Activated CD4-positive, CD25-positive, alpha-beta regulatory T cell treated with anti-CD3 and anti-CD28 coated beads, Interleukin-2, amount 50 U/mL, for 16 hours (primary cell): ENCODE results near the gene PATE1.
"Not testable (repeated sequence)": the region's sequence is repeated elsewhere in the genome, so short reads cannot be mapped to it uniquely, and the experiment has no call there.

Source experiments
- DNase-seq: peaks from one replicate; pipeline ENCODE4 v3.0.0-alpha.2; 2020; ENCODE audit warnings: low read depth, low spot score

PATE1 gene, protein sequence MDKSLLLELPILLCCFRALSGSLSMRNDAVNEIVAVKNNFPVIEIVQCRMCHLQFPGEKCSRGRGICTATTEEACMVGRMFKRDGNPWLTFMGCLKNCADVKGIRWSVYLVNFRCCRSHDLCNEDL

GRCh38 chr11:125745979-125746378 is at the start of gene PATE1:
TSS of gene PATE1 (plus strand) at chr11:125746279. CDS start at chr11:125746305, 26 bp downstream.
- DNase-seq = no peak

GRCh38 chr11:125701018-125701610 is 45.0 kb upstream of the PATE1 start:
- no peak for DNase-seq

GRCh38 chr11:125701858-125702621 is 44.0 kb upstream of the PATE1 start:
- no peak for DNase-seq

DNA sequence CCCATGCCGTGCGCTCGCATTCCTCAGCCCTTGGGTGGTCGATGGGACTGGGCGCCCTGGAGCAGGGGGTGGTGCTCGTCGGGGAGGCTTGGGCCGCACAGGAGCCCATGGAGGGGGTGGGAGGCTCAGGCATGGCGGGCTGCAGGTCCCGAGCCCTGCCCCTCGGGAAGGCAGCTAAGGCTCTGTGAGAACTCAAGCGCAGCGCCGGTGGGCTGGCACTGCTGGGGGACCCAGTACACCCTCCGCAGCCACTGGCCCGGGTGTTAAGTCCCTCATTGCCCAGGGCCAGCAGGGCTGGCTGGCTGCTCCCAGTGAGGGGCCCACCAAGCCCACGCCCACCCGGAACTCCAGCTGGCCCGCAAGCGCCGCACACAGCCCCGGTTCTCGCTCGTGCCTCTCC is 41.4 kb upstream of the PATE1 start:
- not testable (repeated sequence) for DNase-seq

DNA sequence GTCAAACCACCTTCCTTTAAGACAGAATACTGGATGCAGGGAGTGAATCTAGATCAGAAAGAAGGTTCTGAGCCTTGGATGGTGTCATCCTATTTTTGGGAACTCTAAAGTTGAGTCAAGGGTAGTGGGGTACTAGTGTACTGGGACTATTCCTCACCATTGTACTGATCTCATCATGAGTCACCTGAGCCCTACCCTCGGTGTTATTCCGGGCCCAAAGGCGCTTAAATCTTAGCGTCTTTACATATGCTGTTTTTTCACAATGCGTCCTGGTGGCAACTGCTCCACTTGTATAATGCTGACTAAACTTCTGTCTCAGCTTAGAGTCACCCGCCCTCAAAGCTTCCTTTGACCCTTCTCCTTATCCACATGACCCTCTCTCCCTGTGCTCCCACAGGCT is 25.3 kb upstream of the PATE1 start:
- DNase-seq = no peak

GRCh38 chr11:125724125-125724524 is 22.0 kb upstream of the PATE1 start:
- DNase-seq = no peak

DNA sequence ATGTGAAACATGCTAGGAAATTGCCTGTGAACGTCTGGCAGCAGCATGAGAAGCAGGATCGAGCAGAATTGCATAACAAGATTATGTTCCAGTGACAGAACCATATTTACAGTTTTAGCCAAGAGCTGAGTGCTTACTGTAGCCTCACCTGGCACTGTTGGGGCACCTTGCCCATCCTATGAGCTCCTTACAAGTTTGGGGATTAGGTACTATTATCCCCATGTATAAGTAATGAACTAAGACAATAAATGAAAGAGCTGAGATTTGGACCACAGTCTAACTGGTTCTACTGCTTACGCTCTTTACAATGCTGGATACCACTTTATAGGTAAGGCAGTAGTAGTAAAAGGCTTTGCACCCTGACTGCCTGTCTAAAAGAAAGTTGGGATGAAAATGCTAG is 17.1 kb upstream of the PATE1 start:
- DNase-seq = no peak

- no peak for DNase-seq
Measured at GRCh38 chr11:125740617-125741016, 5.5 kb upstream of the PATE1 start.

DNA sequence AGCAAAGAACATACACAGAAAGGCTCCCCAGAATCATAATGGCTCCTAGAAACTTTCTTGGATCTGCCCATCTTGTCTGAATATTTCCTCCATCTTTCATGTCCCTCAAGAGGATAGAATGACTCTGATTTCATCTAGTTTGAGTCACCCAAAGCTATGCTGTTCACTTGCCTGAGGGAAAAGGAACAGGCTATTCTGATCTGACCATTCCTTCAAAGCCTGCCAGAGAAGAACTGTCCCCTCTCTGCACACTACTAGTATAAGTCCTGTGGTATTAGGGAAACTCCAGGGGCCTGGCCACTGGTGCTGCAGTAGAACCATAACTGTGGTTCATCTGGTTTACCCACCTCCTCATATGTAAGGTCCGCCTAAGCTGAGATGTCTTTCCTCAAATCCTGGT is 2.4 kb upstream of the PATE1 start:
- no peak for DNase-seq

DNA sequence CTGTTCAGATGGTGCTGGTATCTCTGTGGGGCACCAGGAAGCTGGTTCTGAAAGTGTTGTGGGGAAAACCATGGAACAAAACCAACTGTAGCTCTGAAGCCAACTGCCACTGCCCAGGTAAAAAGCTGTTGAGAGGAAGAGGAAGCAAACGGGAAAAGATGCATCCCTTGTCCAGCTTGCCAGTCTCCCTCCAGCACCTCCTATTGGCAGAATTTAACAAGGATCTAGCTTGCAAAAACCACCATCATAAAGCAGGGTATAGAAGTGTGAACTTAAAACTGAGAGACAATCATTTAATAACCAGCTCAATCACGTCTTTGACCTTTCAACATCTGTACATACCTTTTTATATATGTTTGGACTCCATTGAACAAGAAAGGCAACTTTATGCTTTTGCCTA is 4.5 kb downstream of the PATE1 start:
- no peak for DNase-seq

DNA sequence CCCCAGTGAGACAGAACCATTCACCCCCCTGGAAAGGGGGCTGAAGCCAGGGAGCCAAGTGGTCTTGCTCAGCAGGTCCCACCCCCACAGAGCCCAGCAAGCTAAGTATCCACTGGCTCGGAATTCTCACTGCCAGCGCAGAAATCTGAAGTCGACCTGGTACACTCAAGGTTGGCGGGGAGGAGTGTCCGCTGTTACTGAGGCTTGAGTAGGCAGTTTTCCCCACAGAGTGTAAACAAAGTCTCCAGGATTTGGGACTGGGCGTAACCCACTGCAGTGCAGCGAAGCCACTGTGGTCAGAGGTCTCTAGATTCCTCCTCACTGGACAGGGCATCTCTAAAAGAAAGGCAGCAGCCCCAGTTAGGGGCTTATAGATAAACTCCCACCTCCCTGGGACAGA is 10.0 kb downstream of the PATE1 start:
- DNase-seq = no peak

DNA sequence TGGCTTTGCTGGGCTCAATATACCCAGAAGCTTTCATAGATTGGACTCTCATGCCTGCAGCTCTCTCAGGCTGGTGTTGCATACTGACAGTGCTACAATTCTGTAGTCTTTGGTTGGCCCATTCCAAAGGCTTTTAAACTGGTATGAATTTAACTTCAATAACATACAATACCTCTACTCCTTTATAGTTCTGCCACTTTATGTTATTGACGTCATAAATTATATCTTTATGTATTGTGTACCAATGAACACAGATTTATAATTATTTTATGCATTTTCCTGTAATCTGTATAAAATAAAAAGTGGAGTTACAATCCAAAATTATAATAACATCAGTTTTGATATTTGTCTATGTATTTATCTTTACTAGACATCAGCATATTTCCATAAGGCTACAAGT is 16.4 kb downstream of the PATE1 start:
- DNase-seq = no peak

- DNase-seq = no peak
Measured at GRCh38 chr11:125763483-125763882, 17.4 kb downstream of the PATE1 start.

- DNase-seq = no peak
Measured at GRCh38 chr11:125766251-125766650, 20.2 kb downstream of the PATE1 start.

DNA sequence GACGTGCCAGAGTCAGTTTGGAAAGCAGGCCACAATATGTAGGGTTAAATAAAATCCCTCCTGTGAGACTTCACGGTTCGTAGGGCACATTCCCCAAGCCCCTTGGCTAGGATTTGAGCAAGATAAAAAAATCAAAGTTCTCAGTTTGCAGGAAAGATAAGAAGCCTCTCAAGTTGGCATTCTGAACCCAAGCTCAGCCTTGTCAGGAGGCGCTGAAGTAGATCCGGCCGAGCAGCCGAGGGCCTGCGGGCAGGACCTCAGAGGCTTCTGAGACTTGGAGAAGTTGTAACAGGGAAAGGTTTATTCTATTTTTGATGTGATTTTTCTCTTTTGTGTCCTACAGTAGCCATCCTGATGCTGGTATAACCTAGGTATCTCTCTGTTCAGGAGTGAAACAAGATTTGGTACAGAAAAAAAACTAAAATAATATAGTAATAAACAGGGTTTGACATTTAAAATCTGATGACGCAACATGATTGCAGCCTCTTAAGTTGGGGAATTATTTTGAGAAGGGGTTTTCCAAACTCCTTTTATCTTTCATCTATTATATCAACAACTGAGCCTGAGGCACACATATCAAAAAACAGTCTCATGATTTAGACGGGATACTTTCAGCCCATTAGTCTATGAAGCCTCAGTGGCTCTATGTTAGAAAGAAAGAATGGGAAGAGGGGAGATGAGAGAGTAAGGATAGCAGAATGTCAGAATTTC is 22.4 kb downstream of the PATE1 start:
- DNase-seq = no peak

GRCh38 chr11:125770583-125770982 is 24.5 kb downstream of the PATE1 start:
- no peak for DNase-seq

- DNase-seq = no peak
Measured at GRCh38 chr11:125772834-125773505, 26.9 kb downstream of the PATE1 start.

GRCh38 chr11:125773516-125773915 is 27.4 kb downstream of the PATE1 start:
- DNase-seq = no peak

DNA sequence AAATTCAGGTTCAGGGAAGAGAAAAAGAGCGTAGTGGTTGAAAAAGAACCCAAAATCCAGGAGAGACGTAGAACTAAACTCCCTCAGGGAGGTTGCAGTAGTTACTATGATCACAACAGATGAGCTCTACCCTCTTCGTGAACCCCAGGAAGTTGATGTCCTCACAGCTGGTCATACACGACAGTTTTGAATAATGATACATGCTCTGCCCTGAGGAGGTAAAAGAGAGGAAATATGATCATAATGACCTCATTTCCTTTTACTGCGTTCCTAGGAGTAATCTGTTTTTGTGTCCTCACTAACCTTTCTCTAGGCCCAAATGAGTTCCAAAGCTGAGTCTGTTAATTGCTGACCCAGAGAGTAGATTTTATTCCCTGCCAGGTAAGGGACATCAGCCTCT is 31.2 kb downstream of the PATE1 start:
- DNase-seq = no peak

DNA sequence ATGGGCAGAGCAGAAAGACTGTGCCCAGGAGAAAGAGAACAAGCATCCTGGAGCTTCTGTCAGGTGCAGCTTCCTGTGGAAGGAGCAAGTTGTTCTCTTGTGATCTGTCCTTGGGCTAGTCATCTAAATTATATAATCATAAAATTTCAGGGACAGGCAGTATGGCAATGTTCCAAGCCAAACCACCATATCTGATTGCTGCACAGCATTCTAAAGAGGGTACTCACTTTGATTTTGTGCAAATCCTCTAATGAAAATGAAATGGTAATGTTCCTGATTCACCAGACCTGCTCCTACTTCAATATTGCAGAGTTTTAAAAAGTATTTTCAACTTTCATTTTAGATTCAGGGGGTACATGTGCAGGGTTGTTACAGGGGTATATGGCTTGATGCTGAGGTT is 32.6 kb downstream of the PATE1 start, which contains the start of gene PATE2:
Gene PATE2 (minus strand): TSS at position 101 of the 400 bp plus-strand sequence. CDS start 55 bp downstream, at position 46.
- DNase-seq = no peak

- DNase-seq = no peak
Measured at GRCh38 chr11:125784678-125785077, 38.6 kb downstream of the PATE1 start.

DNA sequence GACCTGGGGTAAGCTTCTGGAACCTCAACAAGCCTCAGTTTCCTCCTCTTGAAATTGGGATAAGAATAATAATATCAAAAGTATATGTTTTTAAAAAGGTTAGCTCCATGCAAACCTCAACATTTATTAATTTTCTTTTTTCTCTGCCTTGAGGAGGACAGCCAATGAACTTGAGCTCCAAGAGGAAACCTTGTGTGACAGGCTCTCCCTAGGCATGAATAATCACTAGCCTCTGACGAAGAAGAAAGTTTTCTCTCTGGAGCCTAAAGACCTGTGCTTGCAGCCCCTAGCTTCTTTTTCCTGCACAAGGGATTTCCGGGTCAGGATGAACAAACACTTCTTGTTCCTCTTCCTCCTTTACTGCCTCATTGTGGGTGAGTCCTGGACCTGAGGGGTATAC is 41.7 kb downstream of the PATE1 start, which contains the start of gene PATE3:
Gene PATE3 (plus strand): TSS at position 301 of the 400 bp plus-strand sequence. CDS start 25 bp downstream, at position 326.
- DNase-seq = no peak
